GDM1 (cell line): ENCODE data around the gene ARMC2.
A peak's percentile ranks its signal among the peaks of the same experiment; 100 is the strongest.

Experiments
- DNase-seq: peaks from one replicate; lab custom pipeline; 2025; lab: John Stamatoyannopoulos, UW

Gene ARMC2

DNA sequence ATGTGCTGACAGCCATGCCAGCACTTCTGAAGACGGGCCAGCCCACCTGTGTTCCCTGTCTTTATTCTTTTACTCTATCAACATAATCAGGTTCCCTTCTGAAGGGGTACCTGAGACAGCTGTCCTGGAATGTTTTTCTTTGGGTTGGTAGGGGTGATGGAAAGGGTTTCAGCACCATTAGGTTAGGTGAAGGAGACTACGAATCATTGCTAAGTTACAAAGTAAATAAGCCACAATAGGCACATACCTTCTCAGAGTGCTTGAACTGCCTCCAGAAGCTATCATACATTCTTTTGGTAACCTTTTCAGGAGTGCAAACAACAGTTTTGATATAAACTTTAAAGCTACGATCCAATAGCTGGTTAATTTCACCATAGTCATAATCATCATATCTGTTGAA is 140.1 kb downstream of the ARMC2 start:
- no peak for DNase-seq

DNA sequence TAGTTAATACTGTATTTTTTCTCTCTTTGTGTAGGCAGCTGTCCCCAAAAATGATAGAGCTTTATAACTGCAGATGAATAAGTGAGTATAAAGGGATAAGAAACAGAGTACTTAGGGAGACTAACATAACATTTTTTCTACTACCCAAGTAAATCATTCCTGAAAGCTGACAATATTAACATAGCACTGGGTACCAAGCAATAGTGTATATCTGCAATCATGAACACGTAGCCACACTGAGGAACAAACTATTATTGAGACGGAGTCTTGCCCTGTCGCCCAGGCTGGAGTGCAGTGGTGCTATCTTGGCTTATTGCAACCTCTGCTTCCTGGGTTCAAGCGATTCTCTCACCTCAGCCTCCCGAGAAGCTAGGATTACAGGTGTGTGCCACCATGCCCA is 140.5 kb downstream of the ARMC2 start:
- DNase-seq = no peak

DNA sequence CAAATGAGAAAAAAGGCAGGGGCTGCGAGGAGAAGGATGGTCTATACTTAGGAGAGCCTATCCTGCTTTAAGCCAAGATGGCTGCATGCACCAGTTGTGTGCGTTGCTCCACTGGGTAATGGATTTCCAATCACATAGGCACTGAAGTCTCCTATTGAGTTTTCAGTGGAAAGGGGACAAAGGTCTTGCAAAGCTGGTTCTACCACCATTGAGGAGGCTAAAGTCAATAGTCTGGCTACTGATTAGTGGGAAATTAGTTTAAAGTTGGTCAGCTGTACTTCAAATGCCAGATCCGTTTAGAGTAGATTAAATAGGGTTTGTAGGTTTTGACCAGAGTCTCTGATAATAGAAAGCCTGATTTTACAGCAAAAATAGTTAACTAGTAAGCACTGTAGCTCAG is 141.5 kb downstream of the ARMC2 start:
- DNase-seq = no peak

GRCh38 chr6:108993876-108994275 is 145.7 kb downstream of the ARMC2 start:
- DNase-seq = no peak

DNA sequence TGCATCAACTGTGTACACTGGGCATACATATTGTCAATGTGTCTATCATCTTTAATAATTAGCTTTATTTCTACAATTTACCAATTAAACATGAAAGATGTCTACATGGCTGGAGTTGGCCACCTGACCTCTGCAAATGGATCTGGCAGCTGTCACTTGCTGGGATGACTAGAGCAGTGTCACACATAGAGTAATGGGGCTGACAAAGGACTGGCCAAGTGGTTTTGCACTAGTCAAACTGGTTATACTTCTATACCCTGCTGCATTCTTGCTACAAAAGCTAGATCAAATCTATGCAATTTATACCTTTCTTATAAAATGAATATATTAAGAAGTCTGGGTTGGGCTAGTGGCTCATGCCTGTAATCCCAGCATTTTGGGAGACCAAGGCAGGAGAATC is 147.1 kb downstream of the ARMC2 start:
- no peak for DNase-seq

- no peak for DNase-seq
These were observed 148.0 kb downstream of the ARMC2 start for GRCh38 chr6:108996208-108996607.

DNA sequence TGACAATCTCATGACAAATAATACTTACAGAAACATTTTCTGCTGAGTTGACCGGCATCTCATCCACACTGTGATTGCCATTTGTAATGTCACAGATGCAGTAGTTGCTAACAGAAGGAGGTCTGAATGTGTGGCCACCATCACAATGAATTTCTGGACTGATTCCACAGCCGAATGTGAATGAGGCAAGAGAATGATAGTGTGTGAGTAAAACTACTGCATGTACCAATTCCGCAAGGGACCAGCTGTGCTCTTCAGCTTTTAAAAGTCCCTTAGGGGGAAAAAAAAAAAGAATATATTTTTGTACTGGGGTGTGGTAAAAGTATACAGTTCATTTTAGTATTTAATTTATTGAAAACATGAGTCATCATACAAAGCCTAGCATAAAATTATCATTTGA is 150.3 kb downstream of the ARMC2 start:
- no peak for DNase-seq

GRCh38 chr6:108999428-108999827 is 151.2 kb downstream of the ARMC2 start:
- no peak for DNase-seq

GRCh38 chr6:109000289-109000688 is 152.1 kb downstream of the ARMC2 start:
- DNase-seq = no peak

DNA sequence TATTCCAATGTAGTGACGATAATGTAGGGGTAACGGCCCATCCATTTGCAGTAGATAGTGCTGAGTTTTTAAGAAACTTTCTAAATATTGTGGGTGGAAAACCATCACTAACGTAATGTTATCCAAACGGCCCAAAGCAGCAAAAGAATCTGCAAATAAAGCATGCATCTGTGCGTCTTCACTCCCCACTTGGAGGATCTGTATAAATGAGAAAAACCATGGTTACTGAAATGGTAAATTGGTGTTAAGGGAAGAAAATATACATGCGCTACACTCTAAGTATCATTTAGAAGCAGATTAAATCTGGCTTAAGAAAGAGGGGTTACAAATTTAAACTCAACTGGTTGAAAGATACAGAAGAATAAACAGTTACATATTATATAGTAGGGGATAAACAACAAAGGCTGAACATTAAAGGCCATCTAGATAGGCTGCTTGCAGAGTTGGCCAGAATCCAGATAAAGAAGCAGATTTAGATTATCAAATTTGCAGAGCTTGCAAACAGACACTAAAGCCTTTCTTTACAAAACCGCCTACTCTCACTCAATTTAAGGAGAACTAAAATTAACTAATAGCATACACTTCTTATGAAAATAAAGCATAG is 153.2 kb downstream of the ARMC2 start:
- no peak for DNase-seq

DNA sequence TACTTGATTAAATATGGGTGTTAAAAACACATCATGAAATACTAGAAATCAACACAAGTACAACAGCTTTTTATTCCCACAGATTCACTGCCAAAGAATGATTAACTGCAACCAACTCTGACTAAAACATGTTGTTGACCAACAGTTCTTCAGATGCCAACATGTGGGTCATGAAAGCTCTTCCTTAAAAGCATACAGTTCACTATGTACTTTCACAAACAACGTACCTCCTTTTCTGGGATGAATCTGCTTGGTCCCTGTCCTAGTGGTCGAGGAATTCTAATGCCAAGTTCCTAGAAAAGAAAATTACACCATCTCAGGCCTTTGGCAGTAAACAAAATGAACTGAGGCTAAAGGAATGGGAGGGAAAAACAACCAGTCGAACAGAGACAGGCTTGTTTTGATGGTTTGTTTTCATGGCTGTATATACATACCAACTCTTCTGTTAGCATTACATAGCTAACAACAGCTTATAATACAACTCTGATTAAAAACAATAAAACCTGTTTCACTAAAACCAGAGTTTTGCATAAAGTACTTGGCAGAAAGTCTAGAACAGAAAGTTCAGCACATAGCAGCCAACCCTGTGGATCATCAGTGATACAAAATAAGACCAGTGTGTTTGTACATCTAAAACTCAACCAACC is 154.0 kb downstream of the ARMC2 start:
- no peak for DNase-seq

- DNase-seq = no peak
These were observed 154.7 kb downstream of the ARMC2 start for GRCh38 chr6:109002882-109003281.

DNA sequence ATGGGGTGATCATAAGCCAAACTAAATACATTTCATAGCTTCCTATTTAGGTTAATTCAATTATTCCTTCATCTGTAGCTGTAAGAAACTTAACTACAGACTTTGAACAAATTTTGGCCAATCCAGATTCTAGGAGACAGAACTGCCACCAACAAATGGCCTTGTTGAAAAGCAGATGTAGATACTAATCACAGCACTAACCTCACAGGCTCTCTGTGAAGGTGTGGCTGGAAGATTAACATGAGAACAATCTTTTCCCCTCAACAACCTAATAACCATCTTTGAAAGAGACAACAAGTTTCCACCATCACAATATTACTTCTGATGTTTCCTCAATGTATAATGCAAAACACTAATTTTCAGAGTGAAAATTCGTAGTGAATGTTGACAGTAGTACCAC is 158.6 kb downstream of the ARMC2 start:
- DNase-seq = no peak

GRCh38 chr6:109007521-109007920 is 159.3 kb downstream of the ARMC2 start:
- DNase-seq = no peak

GRCh38 chr6:109008054-109008453 is 159.8 kb downstream of the ARMC2 start:
- DNase-seq = no peak

DNA sequence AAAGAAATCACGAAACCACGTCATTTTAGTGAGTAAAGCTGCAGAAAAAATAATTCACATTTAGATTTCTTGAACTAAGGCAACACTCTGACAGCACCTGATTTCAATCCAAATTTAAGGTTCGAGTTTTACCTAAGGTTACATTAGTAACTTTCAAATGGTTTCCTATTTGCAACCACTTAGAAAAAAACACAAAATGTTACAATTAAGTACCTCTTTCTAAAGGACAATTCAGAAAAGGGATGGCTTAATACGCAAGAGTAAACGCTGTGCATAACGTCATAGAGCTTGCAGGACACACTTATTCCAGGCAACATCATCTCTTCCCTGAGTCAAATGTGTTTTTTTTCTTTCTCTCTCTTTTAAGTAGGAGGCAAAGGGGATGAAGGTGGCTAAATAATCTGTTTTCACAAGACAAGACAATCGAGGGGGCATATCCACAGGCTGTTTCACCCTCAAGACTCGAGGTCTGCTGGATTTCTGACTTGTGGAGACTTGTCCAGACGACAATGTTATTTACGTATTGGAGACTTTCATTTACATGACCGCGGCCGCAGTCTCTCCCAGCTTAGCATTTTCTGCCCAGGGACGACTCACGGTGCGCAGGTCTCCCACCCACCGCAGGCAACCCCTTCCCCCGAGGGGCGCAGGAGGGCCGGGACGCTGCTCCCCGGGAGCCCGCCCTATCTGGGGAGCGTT is 160.5 kb downstream of the ARMC2 start:
- DNase-seq = peak; percentile 8

DNA sequence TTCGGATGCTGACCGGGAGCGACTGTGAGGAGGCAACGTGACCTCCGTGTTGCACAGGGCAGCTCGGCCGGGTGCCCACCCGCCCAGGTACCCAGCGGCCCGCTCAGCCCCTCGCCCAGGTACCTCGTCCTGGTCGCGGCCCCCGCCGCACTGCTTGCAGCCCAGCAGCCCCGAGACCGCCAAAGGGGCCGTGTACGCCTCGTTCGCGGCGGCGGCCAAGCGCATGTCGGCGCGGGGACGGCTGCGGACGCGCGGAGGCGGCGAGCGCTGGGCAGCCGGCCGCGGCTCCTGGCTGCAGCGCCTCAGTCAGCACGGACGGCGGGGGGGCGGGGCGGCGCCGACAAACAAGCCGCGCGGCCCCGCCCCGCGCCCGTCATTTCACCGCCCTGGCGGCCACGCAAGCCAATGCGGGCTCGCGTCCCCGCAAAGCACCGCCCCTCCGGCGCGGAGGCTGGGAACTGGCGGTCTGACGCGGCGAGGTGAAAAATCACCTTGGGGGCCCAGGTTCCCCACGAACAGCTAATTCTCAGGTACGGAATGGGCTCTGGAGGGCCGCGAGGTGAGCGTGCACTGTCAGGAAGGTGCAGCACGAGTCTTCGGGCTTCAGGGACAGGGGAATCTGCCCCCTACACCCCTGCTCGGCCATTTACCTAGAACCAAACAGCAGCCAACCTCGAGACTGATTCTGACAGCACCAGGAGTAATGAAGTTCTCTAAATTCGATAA is 161.2 kb downstream of the ARMC2 start:
- DNase-seq = peak; percentile 81

DNA sequence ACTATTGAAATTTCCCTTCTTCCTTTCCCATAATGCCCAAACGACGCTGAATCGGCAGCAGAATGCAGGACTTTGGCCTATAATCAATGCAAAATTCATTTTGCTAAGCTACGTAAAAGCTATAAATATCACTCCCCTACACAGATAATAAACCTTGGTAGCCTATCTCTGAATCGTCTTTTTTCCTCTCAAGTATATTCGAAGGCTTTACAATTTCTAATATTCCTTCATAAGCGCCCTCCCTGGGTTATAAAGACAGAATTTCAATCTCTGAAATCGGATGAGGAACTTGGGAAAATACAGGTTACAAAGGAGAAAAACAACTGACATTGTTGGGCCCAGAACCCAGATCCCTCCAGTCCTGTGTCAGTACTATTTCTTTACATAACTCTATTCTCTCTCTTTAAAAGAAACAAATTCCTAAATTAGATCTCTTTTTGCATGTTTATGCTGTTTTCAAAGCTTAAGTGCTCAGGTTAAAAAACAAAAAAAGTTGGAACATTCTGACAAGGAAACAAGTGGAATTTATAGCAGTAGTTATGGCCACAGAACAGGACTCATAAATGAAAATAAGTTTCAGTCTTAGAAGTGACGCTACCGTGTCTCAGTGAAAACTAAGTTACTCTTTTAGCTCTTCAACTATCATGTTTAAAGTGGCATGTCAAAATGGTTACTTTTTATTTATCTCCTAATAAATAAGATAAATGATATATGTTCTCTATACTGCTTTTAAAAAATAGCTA is 161.9 kb downstream of the ARMC2 start:
- DNase-seq = no peak

DNA sequence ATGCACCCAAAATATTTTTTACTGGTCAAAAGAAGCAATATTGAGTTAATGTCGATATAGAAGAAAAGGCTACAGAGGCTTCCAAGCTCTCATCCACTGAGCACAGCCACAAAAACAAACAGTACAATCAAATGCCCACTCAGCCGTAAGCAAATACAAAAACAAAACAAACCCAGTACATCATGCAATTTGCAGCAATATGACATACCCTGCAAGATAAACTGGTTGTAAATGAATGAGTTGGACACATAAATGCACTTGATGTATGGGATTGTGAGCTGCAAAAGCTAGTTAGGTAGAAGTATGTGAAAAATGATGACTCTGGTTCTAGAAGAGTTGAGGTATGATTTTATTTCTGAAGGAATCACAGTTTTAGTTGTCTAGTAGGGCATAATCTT is 162.5 kb downstream of the ARMC2 start:
- DNase-seq = no peak

DNA sequence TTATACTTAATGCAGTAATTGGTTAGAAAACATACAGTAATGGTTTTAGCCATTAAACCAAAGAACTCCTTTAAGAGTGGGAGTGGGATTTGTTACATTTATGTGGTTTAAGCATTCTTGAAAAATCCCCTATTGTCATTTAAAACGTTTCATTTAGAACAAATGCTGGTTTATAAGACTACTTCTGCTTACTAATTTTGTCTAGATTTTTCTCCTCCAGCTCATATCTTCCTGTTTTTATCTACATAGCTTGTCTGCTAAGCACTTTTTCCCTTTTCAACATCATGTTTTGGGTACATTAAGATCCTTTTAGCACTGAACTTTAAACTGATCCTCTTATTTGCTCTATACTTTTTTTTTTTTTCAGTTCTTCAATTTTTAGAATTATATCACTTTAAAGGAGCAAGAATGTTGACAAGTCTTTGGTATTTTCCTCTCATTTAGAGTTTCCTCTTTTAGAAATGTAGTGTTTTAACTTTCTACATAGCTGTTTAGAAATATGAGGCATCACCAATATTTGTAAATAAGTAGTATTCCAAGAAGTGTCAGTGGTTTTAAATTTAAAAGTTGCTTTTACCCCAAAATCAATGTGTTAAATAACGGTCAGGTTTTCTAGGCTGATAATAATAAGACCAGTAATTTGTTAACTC is 165.6 kb downstream of the ARMC2 start:
- DNase-seq = no peak

DNA sequence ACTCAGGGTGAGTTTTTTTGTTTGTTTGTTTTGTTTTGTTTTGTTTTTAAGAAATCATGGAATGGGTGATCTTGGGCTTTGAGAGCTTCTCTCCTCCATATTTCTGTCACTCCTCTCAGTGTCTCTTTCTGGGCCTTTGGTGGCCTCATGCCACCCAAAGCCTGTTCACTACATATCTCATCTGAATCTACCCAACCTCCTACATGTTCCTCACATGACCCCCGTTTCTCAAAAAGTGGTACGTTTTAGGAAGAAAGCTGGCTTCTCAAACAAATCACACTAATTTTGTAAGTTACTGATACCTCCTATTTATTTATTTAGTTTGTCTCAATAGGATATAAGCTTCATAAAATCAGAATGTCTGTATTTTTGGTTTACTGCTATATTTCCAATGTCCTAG is 166.4 kb downstream of the ARMC2 start:
- no peak for DNase-seq

GRCh38 chr6:109015176-109015575 is 167.0 kb downstream of the ARMC2 start:
- DNase-seq = no peak
